MM.1S (cell line): ENCODE data around the gene CCDC81.

Source experiments
- EZH2 ChIP-seq: fragments of 300-600 bp; sonication (generic); optimal IDR thresholded peaks from 2 replicates; pipeline ENCODE3; 2017; ENCODE audit warnings: low read depth, mild to moderate bottlenecking, antibody characterized with exemption, low read length, mixed read lengths
- TF ChIP-seq, protein P1 (sequence below): fragments of 300-600 bp; sonication (generic); IDR thresholded peaks from 2 replicates; pipeline ENCODE4 v1.5.1; 2016; ENCODE audit warnings: antibody characterized with exemption, low read length, mixed read lengths

DNA sequence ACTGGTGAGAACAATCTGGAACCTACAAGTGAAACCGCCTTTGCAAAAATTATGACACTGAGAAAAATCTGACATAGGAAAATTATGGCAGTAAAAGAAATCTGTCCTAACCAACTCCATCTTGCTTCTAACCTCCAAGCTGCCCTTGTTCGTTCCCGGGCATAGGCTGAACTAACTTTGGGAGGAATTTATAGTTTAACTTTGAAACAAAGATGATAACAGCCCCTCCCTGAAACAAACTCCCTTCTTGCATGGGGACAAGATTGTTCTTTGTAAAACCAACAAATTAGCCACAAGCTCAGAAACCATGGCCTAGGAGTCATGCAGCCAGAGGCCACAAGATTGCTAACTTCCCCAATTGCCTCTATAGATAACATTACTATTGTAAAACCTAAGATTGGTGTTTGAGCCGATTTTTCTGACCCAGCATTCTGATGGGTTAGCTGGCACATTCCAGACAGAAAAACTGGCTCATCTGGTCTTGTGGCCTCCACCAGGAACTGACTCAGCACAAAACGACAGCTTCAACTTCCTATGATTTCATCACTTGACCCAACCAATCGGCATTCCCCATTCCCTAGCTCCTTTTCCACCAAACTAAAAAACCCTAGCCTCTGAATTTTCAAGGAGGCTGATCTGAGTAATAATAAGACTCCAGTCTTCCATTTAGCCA is 3.6 kb upstream of the CCDC81 start:
- TF ChIP-seq, protein P1, sequence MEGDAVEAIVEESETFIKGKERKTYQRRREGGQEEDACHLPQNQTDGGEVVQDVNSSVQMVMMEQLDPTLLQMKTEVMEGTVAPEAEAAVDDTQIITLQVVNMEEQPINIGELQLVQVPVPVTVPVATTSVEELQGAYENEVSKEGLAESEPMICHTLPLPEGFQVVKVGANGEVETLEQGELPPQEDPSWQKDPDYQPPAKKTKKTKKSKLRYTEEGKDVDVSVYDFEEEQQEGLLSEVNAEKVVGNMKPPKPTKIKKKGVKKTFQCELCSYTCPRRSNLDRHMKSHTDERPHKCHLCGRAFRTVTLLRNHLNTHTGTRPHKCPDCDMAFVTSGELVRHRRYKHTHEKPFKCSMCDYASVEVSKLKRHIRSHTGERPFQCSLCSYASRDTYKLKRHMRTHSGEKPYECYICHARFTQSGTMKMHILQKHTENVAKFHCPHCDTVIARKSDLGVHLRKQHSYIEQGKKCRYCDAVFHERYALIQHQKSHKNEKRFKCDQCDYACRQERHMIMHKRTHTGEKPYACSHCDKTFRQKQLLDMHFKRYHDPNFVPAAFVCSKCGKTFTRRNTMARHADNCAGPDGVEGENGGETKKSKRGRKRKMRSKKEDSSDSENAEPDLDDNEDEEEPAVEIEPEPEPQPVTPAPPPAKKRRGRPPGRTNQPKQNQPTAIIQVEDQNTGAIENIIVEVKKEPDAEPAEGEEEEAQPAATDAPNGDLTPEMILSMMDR = no peak
- no peak for TF ChIP-seq EZH2
